ENCODE results near the gene CYP3A5. TPM values are rescaled to one million over a fixed set of nuclear protein-coding genes. Genes with fewer than 3 reads are reported as not detected.
"Not testable (repeated sequence)": the region's sequence is repeated elsewhere in the genome, so short reads cannot be mapped to it uniquely, and the experiment has no call there.

The CYP3A5 gene
- total and polyA plus RNA-seq, 2 of the 13 experiments (the other 11 are each of a cell fraction or from before 2014, with no cell fraction given), result 5.7 to 9.3 TPM

DNA sequence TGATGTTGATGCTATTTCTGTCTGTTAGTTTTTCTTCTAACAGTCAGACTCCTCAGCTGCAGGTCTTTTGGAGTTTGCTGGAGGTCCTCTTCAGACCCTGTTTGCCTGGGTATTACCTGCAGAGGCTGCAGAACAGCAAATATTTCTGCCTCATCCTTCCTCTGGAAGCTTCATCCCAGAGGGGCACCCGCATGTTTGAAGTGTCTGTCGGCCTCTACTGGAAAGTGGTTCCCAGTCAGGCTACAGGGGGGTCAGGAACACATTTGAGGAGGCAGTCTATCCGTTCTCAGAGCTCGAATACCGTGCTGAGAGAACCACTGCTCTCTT is 13.3 kb upstream of the CYP3A5 start (continued):
- TF ChIP-seq, protein P1, sequence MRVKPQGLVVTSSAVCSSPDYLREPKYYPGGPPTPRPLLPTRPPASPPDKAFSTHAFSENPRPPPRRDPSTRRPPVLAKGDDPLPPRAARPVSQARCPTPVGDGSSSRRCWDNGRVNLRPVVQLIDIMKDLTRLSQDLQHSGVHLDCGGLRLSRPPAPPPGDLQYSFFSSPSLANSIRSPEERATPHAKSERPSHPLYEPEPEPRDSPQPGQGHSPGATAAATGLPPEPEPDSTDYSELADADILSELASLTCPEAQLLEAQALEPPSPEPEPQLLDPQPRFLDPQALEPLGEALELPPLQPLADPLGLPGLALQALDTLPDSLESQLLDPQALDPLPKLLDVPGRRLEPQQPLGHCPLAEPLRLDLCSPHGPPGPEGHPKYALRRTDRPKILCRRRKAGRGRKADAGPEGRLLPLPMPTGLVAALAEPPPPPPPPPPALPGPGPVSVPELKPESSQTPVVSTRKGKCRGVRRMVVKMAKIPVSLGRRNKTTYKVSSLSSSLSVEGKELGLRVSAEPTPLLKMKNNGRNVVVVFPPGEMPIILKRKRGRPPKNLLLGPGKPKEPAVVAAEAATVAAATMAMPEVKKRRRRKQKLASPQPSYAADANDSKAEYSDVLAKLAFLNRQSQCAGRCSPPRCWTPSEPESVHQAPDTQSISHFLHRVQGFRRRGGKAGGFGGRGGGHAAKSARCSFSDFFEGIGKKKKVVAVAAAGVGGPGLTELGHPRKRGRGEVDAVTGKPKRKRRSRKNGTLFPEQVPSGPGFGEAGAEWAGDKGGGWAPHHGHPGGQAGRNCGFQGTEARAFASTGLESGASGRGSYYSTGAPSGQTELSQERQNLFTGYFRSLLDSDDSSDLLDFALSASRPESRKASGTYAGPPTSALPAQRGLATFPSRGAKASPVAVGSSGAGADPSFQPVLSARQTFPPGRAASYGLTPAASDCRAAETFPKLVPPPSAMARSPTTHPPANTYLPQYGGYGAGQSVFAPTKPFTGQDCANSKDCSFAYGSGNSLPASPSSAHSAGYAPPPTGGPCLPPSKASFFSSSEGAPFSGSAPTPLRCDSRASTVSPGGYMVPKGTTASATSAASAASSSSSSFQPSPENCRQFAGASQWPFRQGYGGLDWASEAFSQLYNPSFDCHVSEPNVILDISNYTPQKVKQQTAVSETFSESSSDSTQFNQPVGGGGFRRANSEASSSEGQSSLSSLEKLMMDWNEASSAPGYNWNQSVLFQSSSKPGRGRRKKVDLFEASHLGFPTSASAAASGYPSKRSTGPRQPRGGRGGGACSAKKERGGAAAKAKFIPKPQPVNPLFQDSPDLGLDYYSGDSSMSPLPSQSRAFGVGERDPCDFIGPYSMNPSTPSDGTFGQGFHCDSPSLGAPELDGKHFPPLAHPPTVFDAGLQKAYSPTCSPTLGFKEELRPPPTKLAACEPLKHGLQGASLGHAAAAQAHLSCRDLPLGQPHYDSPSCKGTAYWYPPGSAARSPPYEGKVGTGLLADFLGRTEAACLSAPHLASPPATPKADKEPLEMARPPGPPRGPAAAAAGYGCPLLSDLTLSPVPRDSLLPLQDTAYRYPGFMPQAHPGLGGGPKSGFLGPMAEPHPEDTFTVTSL (CRISPR knock-in tag; IDR thresholded peaks at IDR 0.05; ENCODE audit: borderline replicate concordance), result no peak

- FAIRE-seq, result not testable (repeated sequence)
Observed at GRCh38 chr7:99692563-99692962, 12.8 kb upstream of the CYP3A5 start.

DNA sequence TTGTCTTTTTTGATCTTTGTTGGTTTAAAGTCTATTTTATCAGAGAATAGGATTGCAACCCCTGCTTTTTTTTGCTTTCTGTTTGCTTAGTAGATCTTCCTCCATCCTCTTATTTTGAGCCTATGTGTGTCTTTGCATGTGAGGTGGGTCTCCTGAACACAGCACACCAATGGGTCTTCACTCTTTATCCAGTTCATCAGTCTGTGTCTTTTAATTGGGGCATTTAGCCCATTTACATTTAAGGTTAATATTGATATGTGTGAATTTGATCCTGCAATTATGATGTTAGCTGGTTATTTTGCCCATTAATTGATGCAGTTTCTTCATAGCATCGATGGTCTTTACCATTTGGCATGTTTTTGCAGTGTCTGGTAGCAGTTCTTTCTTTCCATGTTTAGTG is 11.9 kb upstream of the CYP3A5 start:
- ATAC-seq; H2AFZ ChIP-seq (ENCODE audit: low read length); H3K4me3 ChIP-seq (replicated peaks in 1 of 3; ENCODE audit: insufficient read depth in 1 of 3, low read depth in 2 of 3, low read length in 3 of 3); in situ Hi-C loops (cut with HindIII; ENCODE audit: extremely low pct_ligation_motif_present, low pct_unique_long_range_greater_than_20kb); FAIRE-seq; H4K20me1 ChIP-seq (ENCODE audit: insufficient read depth, low read length); H3K4me2 ChIP-seq (ENCODE audit: low read depth, low read length); H3K27me3 ChIP-seq (ENCODE audit: control insufficient read depth in 1 of 2, insufficient read depth in 2 of 2, low read length in 2 of 2); H3K36me3 ChIP-seq (replicated peaks in 1 of 2; ENCODE audit: control insufficient read depth in 1 of 2, insufficient read depth in 2 of 2, low read length in 2 of 2); BruUV-seq (replicated peaks); H3K27ac ChIP-seq (ENCODE audit: extremely low read length, insufficient read depth, low read length); H3K9ac ChIP-seq (ENCODE audit: insufficient read depth, low read depth, low read length); CTCF ChIA-PET (ENCODE audit: low intra/inter-chr PET ratio, low total read pairs); H3K79me2 ChIP-seq (ENCODE audit: insufficient read depth, low read length); DNase-seq (ENCODE audit: low spot score); H3K9me3 ChIP-seq (ENCODE audit: low read length): not testable (repeated sequence)
- WGBS (ENCODE audit: low lambda C conversion rate), result 94% methylated on average over 1 of the region's 1 CpG
- intact Hi-C loops (cut with micrococcal nuclease; ENCODE audit: unreplicated experiment), result loop anchor here (5.0 kb wide), 1 partner anchor 59 kb away; no protein-coding TSS in a partner anchor
- POLR2A ChIA-PET, result interaction anchor here (4.2 kb wide), 1 partner anchor 29 kb away, joined by 25 read pairs; no protein-coding TSS in a partner anchor
- peaks cover 70% of the 10 kb centered on the region for H3K4me1 ChIP-seq (ENCODE audit: insufficient read depth, low read length)

More at GRCh38 chr7:99692563-99692962, 12.8 kb upstream of the CYP3A5 start:
- H3K9me3 ChIP-seq (ENCODE audit: low read length); H3K36me3 ChIP-seq (replicated peaks in 1 of 2; ENCODE audit: control insufficient read depth in 1 of 2, insufficient read depth in 2 of 2, low read length in 2 of 2); H3K79me2 ChIP-seq (ENCODE audit: insufficient read depth, low read length); ATAC-seq; H2AFZ ChIP-seq (ENCODE audit: low read length); in situ Hi-C loops (cut with HindIII; ENCODE audit: extremely low pct_ligation_motif_present, low pct_unique_long_range_greater_than_20kb); H3K4me3 ChIP-seq (replicated peaks in 1 of 3; ENCODE audit: insufficient read depth in 1 of 3, low read depth in 2 of 3, low read length in 3 of 3); H4K20me1 ChIP-seq (ENCODE audit: insufficient read depth, low read length); DNase-seq (ENCODE audit: low spot score); CTCF ChIA-PET (ENCODE audit: low intra/inter-chr PET ratio, low total read pairs); H3K27me3 ChIP-seq (ENCODE audit: control insufficient read depth in 1 of 2, insufficient read depth in 2 of 2, low read length in 2 of 2); BruUV-seq (replicated peaks); TF ChIP-seq EP300 (CRISPR knock-in tag; IDR thresholded peaks at IDR 0.05; ENCODE audit: borderline replicate concordance): not testable (repeated sequence)
- Histone ChIP-seq H3K4me1 (ENCODE audit: insufficient read depth, low read length) (peaks cover 72% of the 10 kb centered on the region), H3K9ac (ENCODE audit: insufficient read depth, low read depth, low read length) (peak overlapping the region; percentile 89), H3K27ac (ENCODE audit: extremely low read length, insufficient read depth, low read length) (peak overlapping the region; percentile 97), H3K4me2 (ENCODE audit: low read depth, low read length) (peak overlapping the region; percentile 94)
- intact Hi-C loops (cut with micrococcal nuclease; ENCODE audit: unreplicated experiment), result loop anchor here (5.0 kb wide), 1 partner anchor 60 kb away; no protein-coding TSS in a partner anchor
- peak; percentile 7 for TF ChIP-seq ZEB1 (IDR thresholded peaks at IDR 0.05; ENCODE audit: insufficient replicate concordance, low read depth)
- 0 out of 2 replicates have a peak, but pooled peaks have one; percentile 28 for TF ChIP-seq NCOA2 (CRISPR knock-in tag; IDR thresholded peaks at IDR 0.05)
- TF ChIP-seq RARA (CRISPR knock-in tag; IDR thresholded peaks at IDR 0.05), result peak; percentile 18; the same call in 1 of the 2 replicates
- TF ChIP-seq MEIS1 (CRISPR knock-in tag; IDR thresholded peaks at IDR 0.05; ENCODE audit: borderline replicate concordance), result 0 out of 2 replicates have a peak, but pooled peaks have one; percentile 4
- TF ChIP-seq EP300 (IDR thresholded peaks at IDR 0.05; ENCODE audit: low read depth in 2 of 2, low read length in 2 of 2), result 0 out of 4 replicates have a peak, but pooled peaks of 1 of the 2 experiments have one; percentile 9
- peak; percentile 84 for TF ChIP-seq RXRB (CRISPR knock-in tag; IDR thresholded peaks at IDR 0.05; ENCODE audit: borderline replicate concordance)
- peak; percentile 95; the same call in 1 of the 2 replicates for TF ChIP-seq THRA (CRISPR knock-in tag; IDR thresholded peaks at IDR 0.05; ENCODE audit: borderline replicate concordance)
- POLR2A ChIA-PET, result interaction anchor here (1.1 to 4.4 kb wide), 17 partner anchors 14 to 283 kb away, joined by 3 to 119 read pairs (median 13); partner anchors contain the start of genes ATP5MF, AZGP1, CYP3A43 and CYP3A5
- WGBS (ENCODE audit: low lambda C conversion rate), result 41% methylated on average over 6 of the region's 6 CpGs

All from HepG2 (cell line).